Neural cell (in vitro differentiated cells): ENCODE measurements around the gene ERC2.

ENCODE experiments used
- CTCF ChIP-seq: fragments of 450-650 bp; IDR thresholded peaks from 2 replicates; pipeline ENCODE4 v1.5.1; 2014; ENCODE audit warnings: antibody characterized with exemption, mild to moderate bottlenecking, moderate library complexity; ENCODE audit not compliant: poor library complexity, severe bottlenecking
- EP300 ChIP-seq: fragments of 450-650 bp; conservative IDR thresholded peaks from 2 replicates; pipeline ENCODE4 v1.6.1; 2014; ENCODE audit warnings: antibody characterized with exemption, mild to moderate bottlenecking, moderate library complexity; ENCODE audit not compliant: poor library complexity, severe bottlenecking
- EZH2 ChIP-seq: fragments of 200-600, 300-800 bp; shearing (Covaris generic), sonication (generic); IDR thresholded peaks from 2 replicates; pipeline ENCODE4 v1.6.1; 2014; ENCODE audit warnings: antibody characterized with exemption, low read length, borderline replicate concordance, mild to moderate bottlenecking; ENCODE audit not compliant: insufficient read depth, poor library complexity, severe bottlenecking
- POLR2AphosphoS5 ChIP-seq: IDR thresholded peaks from 2 replicates; pipeline ENCODE4 v1.6.1; 2012
- RAD21 ChIP-seq: fragments of 450-650 bp; conservative IDR thresholded peaks from 2 replicates; pipeline ENCODE4 v1.6.1; 2014; ENCODE audit warnings: antibody characterized with exemption, mild to moderate bottlenecking, moderate library complexity
- REST ChIP-seq: IDR thresholded peaks from 2 replicates; pipeline ENCODE4 v1.6.1; 2012; ENCODE audit warnings: borderline replicate concordance
- TAF1 ChIP-seq: IDR thresholded peaks from 2 replicates; pipeline ENCODE4 v1.6.1; 2012; ENCODE audit warnings: low read depth

- no peak for TF ChIP-seq CTCF
- TF ChIP-seq EZH2, result no peak
- no peak for TF ChIP-seq RAD21
- no peak for TF ChIP-seq TAF1
- TF ChIP-seq EP300, result no peak
- TF ChIP-seq POLR2AphosphoS5, result no peak
- TF ChIP-seq REST, result no peak
Observed at GRCh38 chr3:55906896-55907295, 561.4 kb downstream of the ERC2 start.
